ENCODE results near the gene KIF3A. TPM values are rescaled to one million over a fixed set of nuclear protein-coding genes. Genes with fewer than 3 reads are reported as not detected.

KIF3A gene
- total RNA-seq, 1 donor: 12.7 TPM

- Histone ChIP-seq H3K9me3 (ENCODE audit: low read depth, low read length) (no peaks in the 10 kb centered on the region), H3K4me2 (ENCODE audit: insufficient read depth, low read length) (no peak overlapping the region), H3K79me2 (ENCODE audit: insufficient read depth, low read length) (peaks cover 64% of the 10 kb centered on the region), H2AFZ (ENCODE audit: low read length) (no peak overlapping the region), H3K36me3 (ENCODE audit: insufficient read depth, low read length) (no peaks in the 10 kb centered on the region), H3K27ac (ENCODE audit: low read depth, low read length) (no peak overlapping the region), H3K27me3 (ENCODE audit: insufficient read depth, low read length) (no peaks in the 10 kb centered on the region), H3K4me3 (ENCODE audit: insufficient read depth, low read length) (no peak overlapping the region), H3K4me1 (ENCODE audit: insufficient read depth, low read length) (peaks cover 16% of the 10 kb centered on the region), H4K20me1 (ENCODE audit: insufficient read depth, low read length) (peaks cover 36% of the 10 kb centered on the region)
- no peak for DNase-seq (ENCODE audit: insufficient read length, low spot score, missing footprints)
- no peak for TF ChIP-seq CTCF (IDR thresholded peaks at IDR 0.05; ENCODE audit: extremely low read depth, low read depth, low read length)
These were observed 36.4 kb upstream of the KIF3A start for GRCh38 chr5:132773601-132774355.

- peaks cover 42% of the 10 kb centered on the region for H4K20me1 ChIP-seq (ENCODE audit: insufficient read depth, low read length)
- H2AFZ ChIP-seq (ENCODE audit: low read length): no peak overlapping the region
- H3K79me2 ChIP-seq (ENCODE audit: insufficient read depth, low read length): peaks cover 71% of the 10 kb centered on the region
- no peak overlapping the region for H3K4me3 ChIP-seq (ENCODE audit: insufficient read depth, low read length)
- H3K36me3 ChIP-seq (ENCODE audit: insufficient read depth, low read length): no peaks in the 10 kb centered on the region
- no peak for TF ChIP-seq CTCF (IDR thresholded peaks at IDR 0.05; ENCODE audit: extremely low read depth, low read depth, low read length)
- peaks cover 19% of the 10 kb centered on the region for H3K4me1 ChIP-seq (ENCODE audit: insufficient read depth, low read length)
- no peak overlapping the region for H3K27ac ChIP-seq (ENCODE audit: low read depth, low read length)
- no peaks in the 10 kb centered on the region for H3K27me3 ChIP-seq (ENCODE audit: insufficient read depth, low read length)
- no peak overlapping the region for H3K4me2 ChIP-seq (ENCODE audit: insufficient read depth, low read length)
- no peak for DNase-seq (ENCODE audit: insufficient read length, low spot score, missing footprints)
- H3K9me3 ChIP-seq (ENCODE audit: low read depth, low read length): no peaks in the 10 kb centered on the region
These were observed 35.8 kb upstream of the KIF3A start for GRCh38 chr5:132773114-132773513.

DNA sequence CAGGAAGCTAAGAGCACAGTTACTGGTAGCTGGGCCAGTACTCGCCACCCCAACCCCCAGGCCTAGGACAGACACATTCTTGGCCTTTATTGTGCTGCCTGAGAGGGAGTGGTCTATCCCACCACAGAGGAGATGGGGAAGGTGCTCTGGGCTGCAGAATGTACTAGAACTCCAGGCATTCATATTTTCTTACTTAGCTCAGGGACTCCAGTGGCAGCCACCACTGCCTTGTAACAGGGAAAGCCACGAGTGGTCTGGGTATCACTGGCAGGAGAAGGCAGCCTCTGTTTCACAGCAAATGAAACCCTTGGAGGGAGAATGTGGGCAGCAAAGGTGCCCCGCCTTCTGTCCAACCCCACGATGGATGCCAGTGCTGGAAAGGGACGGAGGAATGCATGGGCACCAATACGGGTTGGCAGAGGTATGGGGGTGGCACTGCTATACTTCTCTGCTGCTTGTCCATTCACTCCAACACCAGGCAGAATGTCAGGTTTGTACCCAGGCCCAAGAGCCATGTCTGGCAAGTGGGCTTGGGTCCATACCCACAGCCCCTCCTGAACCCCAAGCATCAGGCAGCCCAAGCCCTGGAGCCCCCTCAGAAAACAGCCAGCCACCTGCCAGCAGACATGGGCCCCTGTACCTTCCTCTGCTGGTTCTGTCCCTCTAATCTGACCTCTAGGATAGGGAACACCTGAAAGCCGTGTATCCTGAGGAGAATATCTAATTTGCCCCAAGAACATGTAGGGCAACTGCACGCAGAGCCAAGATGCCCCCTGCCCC, 35.1 kb upstream of the KIF3A start:
- peaks cover 73% of the 10 kb centered on the region for H3K79me2 ChIP-seq (ENCODE audit: insufficient read depth, low read length)
- no peaks in the 10 kb centered on the region for H3K9me3 ChIP-seq (ENCODE audit: low read depth, low read length)
- H3K27ac ChIP-seq (ENCODE audit: low read depth, low read length): no peak overlapping the region
- H2AFZ ChIP-seq (ENCODE audit: low read length): no peak overlapping the region
- no peak for DNase-seq (ENCODE audit: insufficient read length, low spot score, missing footprints)
- no peak overlapping the region for H3K4me3 ChIP-seq (ENCODE audit: insufficient read depth, low read length)
- no peaks in the 10 kb centered on the region for H3K36me3 ChIP-seq (ENCODE audit: insufficient read depth, low read length)
- no peaks in the 10 kb centered on the region for H3K27me3 ChIP-seq (ENCODE audit: insufficient read depth, low read length)
- peaks cover 46% of the 10 kb centered on the region for H4K20me1 ChIP-seq (ENCODE audit: insufficient read depth, low read length)
- H3K4me2 ChIP-seq (ENCODE audit: insufficient read depth, low read length): no peak overlapping the region
- H3K4me1 ChIP-seq (ENCODE audit: insufficient read depth, low read length): peaks cover 26% of the 10 kb centered on the region
- TF ChIP-seq CTCF (IDR thresholded peaks at IDR 0.05; ENCODE audit: extremely low read depth, low read depth, low read length): no peak

GRCh38 chr5:132771503-132771998, 34.2 kb upstream of the KIF3A start:
- peak; percentile 93 for DNase-seq (ENCODE audit: insufficient read length, low spot score, missing footprints)
- Histone ChIP-seq H3K4me2 (ENCODE audit: insufficient read depth, low read length) (no peak overlapping the region), H3K27me3 (ENCODE audit: insufficient read depth, low read length) (no peaks in the 10 kb centered on the region), H3K36me3 (ENCODE audit: insufficient read depth, low read length) (no peaks in the 10 kb centered on the region), H2AFZ (ENCODE audit: low read length) (no peak overlapping the region), H4K20me1 (ENCODE audit: insufficient read depth, low read length) (peaks cover 56% of the 10 kb centered on the region), H3K4me1 (ENCODE audit: insufficient read depth, low read length) (peaks cover 30% of the 10 kb centered on the region), H3K9me3 (ENCODE audit: low read depth, low read length) (no peaks in the 10 kb centered on the region), H3K79me2 (ENCODE audit: insufficient read depth, low read length) (peaks cover 81% of the 10 kb centered on the region), H3K4me3 (ENCODE audit: insufficient read depth, low read length) (no peak overlapping the region), H3K27ac (ENCODE audit: low read depth, low read length) (peak overlapping the region; percentile 44)
- TF ChIP-seq CTCF (IDR thresholded peaks at IDR 0.05; ENCODE audit: extremely low read depth, low read depth, low read length): no peak

Measured in osteoblast (primary cell).